Breast epithelium (tissue), 3 donors: Measurements from ENCODE around the gene TOX2.

Source experiments
- POLR2A ChIP-seq: fragments of 450-650 bp; IDR thresholded peaks from one replicate; pipeline ENCODE4 v1.6.1; 2016; ENCODE audit warnings: antibody characterized with exemption, mild to moderate bottlenecking, moderate library complexity
- POLR2AphosphoS5 ChIP-seq, 3 donors: sonication (generic); formaldehyde crosslinking; IDR thresholded peaks; one replicate each; pipeline ENCODE4 v1.6.1; 2017; ENCODE audit warnings: antibody characterized with exemption in 3 of 3
- TF ChIP-seq, protein P1 (sequence below), 3 donors: fragments of 450-650 bp; IDR thresholded peaks; one replicate each; pipeline ENCODE4 v1.5.1; 2016 to 2017; ENCODE audit warnings: antibody characterized with exemption in 3 of 3, mild to moderate bottlenecking in 3 of 3, moderate library complexity in 3 of 3

DNA sequence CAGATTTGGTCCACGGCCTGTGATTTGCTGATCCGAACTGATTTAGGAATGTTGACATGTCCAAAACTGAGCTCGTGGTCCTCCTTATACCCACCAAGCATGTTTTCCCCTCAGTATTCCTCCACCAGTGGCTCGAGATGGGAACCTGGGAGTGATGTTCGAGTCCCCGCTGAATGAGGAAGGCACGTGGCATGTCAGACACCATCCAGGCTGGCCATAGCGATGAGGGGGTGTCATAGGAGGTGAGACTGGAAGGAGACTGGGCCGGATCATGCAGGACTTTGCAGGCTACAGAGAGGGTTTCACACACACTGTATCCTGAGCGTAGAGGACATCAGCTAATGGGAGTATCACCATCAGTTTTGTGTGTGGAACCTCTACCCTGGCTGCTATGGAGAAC lies 78.2 kb downstream of the TOX2 start:
- TF ChIP-seq, protein P1, sequence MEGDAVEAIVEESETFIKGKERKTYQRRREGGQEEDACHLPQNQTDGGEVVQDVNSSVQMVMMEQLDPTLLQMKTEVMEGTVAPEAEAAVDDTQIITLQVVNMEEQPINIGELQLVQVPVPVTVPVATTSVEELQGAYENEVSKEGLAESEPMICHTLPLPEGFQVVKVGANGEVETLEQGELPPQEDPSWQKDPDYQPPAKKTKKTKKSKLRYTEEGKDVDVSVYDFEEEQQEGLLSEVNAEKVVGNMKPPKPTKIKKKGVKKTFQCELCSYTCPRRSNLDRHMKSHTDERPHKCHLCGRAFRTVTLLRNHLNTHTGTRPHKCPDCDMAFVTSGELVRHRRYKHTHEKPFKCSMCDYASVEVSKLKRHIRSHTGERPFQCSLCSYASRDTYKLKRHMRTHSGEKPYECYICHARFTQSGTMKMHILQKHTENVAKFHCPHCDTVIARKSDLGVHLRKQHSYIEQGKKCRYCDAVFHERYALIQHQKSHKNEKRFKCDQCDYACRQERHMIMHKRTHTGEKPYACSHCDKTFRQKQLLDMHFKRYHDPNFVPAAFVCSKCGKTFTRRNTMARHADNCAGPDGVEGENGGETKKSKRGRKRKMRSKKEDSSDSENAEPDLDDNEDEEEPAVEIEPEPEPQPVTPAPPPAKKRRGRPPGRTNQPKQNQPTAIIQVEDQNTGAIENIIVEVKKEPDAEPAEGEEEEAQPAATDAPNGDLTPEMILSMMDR (IDR thresholded peaks at IDR 0.05), result no peak
- no peak for TF ChIP-seq POLR2A
- no peak for TF ChIP-seq POLR2AphosphoS5 (IDR thresholded peaks at IDR 0.05)
